Vagina (tissue), 2 donors: ENCODE measurements around the gene ADAMTS18. TPM values are rescaled to one million over a fixed set of nuclear protein-coding genes. Genes with fewer than 3 reads are reported as not detected.

Source experiments
- DNase-seq, 2 donors: peaks; one replicate each; pipeline ENCODE4 v3.0.0-alpha.2; 2017; ENCODE audit errors: extremely low spot score in 2 of 2
- H3K27ac ChIP-seq: fragments of 200-600 bp; sonication (generic); one replicate; pipeline ENCODE4 v1.5.1; 2019
- H3K27me3 ChIP-seq: fragments of 200-600 bp; sonication (generic); one replicate; pipeline ENCODE4 v1.5.1; 2019
- H3K36me3 ChIP-seq, 2 donors: fragments of 200-600 bp; sonication (generic); one replicate each; pipeline ENCODE4 v1.5.1; 2017 to 2019
- H3K4me1 ChIP-seq: fragments of 200-600 bp; sonication (generic); one replicate; pipeline ENCODE4 v1.5.1; 2019
- H3K4me3 ChIP-seq, 2 donors: fragments of 200-600 bp; sonication (generic); 1 replicate in 1 of 2; 2 replicates in 1 of 2; pipeline ENCODE4 v1.5.1; 2016 to 2019
- H3K9me3 ChIP-seq: fragments of 200-600 bp; sonication (generic); one replicate; pipeline ENCODE4 v1.5.1; 2019
- POLR2A ChIP-seq, 2 donors: fragments of 450-650 bp; IDR thresholded peaks; one replicate each; pipeline ENCODE4 v1.6.1; 2017; ENCODE audit warnings: antibody characterized with exemption in 2 of 2, mild to moderate bottlenecking in 2 of 2, moderate library complexity in 2 of 2
- POLR2AphosphoS5 ChIP-seq, 2 donors: sonication (generic); formaldehyde crosslinking; IDR thresholded peaks; one replicate each; pipeline ENCODE4 v1.9.0; 2017; ENCODE audit warnings: antibody characterized with exemption in 2 of 2, mild to moderate bottlenecking in 2 of 2, low read depth in 1 of 2; ENCODE audit not compliant: insufficient read depth in 1 of 2
- intact Hi-C: fragments of 100-400 bp; cut with DNase I; formaldehyde crosslinking; loops from one replicate; pipeline ENCODE4 v1.15.1; 2023
- total RNA-seq: library from RNA; depleted of rRNA; stranded (reverse); fragments of >200 nt; gene quantifications from one replicate; pipeline ENCODE4 v1.2.3, GENCODE V29; 2016
- TF ChIP-seq, protein P1 (sequence below), 3 experiments: fragments of 450-650 bp in 2 of 3; fragments of 200-600 bp in 1 of 3; sonication (generic) in 1 of 3; IDR thresholded peaks; one replicate each; pipeline ENCODE4 v1.5.1; 2017 to 2019; ENCODE audit warnings: antibody characterized with exemption in 3 of 3, mild to moderate bottlenecking in 2 of 3, moderate library complexity in 2 of 3

ADAMTS18 gene
- total RNA-seq, 1 donor from 2014 or later = 0.25 TPM

DNA sequence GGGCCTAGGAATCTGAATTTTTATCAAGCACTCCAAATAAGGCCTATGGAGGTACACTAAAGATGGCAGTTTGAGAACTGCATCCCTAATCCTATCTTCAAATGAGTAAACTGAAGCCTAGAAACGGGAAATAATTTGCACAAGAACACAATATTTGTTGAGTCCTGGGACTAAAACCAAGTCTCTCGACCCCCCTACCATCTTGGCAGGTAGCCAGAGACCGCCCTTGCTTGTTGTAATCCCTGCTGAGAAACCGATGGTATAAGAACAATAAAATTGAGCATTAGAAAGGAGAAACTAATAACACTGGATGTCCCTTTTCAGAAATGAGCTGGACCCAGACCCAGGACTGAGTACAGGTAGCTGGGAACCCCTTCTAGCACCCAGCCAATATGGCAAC lies 24.4 kb downstream of the ADAMTS18 start:
- H3K4me3 ChIP-seq = no peak overlapping the region
- no peak for DNase-seq
- TF ChIP-seq POLR2A (IDR thresholded peaks at IDR 0.05) = no peak
- TF ChIP-seq, protein P1, sequence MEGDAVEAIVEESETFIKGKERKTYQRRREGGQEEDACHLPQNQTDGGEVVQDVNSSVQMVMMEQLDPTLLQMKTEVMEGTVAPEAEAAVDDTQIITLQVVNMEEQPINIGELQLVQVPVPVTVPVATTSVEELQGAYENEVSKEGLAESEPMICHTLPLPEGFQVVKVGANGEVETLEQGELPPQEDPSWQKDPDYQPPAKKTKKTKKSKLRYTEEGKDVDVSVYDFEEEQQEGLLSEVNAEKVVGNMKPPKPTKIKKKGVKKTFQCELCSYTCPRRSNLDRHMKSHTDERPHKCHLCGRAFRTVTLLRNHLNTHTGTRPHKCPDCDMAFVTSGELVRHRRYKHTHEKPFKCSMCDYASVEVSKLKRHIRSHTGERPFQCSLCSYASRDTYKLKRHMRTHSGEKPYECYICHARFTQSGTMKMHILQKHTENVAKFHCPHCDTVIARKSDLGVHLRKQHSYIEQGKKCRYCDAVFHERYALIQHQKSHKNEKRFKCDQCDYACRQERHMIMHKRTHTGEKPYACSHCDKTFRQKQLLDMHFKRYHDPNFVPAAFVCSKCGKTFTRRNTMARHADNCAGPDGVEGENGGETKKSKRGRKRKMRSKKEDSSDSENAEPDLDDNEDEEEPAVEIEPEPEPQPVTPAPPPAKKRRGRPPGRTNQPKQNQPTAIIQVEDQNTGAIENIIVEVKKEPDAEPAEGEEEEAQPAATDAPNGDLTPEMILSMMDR (IDR thresholded peaks at IDR 0.05) = no peak
- no peak for TF ChIP-seq POLR2AphosphoS5 (IDR thresholded peaks at IDR 0.05; ENCODE audit: insufficient read depth in 1 of 2, low read depth in 1 of 2)
- peaks cover 15% of the 10 kb centered on the region for H3K4me1 ChIP-seq
- H3K27ac ChIP-seq = no peak overlapping the region
- no peaks in the 10 kb centered on the region for H3K27me3 ChIP-seq
- no peaks in the 10 kb centered on the region for H3K9me3 ChIP-seq
- intact Hi-C loops = no loop called here
- no peaks in the 10 kb centered on the region for H3K36me3 ChIP-seq

DNA sequence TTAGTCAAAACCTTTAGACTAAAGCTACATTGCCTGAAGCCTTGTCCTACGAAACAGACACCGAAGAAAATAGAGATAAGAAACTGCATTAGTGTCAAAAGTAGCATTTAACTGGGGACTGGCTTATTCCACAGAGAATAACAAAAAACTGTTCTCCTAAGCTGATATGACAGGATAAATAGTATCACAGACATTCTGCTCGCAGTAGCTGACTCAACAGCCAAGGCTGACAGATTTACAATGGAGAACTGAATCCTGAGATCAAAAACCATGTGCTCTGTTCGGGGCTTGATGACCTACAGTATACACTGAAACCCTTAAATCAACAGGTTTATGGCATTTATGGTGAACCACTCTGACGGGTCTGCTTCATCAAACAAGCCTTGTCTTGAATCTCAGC lies 25.5 kb downstream of the ADAMTS18 start:
- TF ChIP-seq POLR2A (IDR thresholded peaks at IDR 0.05) = no peak
- TF ChIP-seq, protein P1 (IDR thresholded peaks at IDR 0.05) = no peak
- no peak for TF ChIP-seq POLR2AphosphoS5 (IDR thresholded peaks at IDR 0.05; ENCODE audit: insufficient read depth in 1 of 2, low read depth in 1 of 2)
- H3K4me3 ChIP-seq = no peak overlapping the region
- no peaks in the 10 kb centered on the region for H3K27me3 ChIP-seq
- no peak overlapping the region for H3K27ac ChIP-seq
- no peaks in the 10 kb centered on the region for H3K36me3 ChIP-seq
- intact Hi-C loops = no loop called here
- H3K4me1 ChIP-seq = peaks cover 15% of the 10 kb centered on the region
- no peaks in the 10 kb centered on the region for H3K9me3 ChIP-seq
- DNase-seq = no peak

DNA sequence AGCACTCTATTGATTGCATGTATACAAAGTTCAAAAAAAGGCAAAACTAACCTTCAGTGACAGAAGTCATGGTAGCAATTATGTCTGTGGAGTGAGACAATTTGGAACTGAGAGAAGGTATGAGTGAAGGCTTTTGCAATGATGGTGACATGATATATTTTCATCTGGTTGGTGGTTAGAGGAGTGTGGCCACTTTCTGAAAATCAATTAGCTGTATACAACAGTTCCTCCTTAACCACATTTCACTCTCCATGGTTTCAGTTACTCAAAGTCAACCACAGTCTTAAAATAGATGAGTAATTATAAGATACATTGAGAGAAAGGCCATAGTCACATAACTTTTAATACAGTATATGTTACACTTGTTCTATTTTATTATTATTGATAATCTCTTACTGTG lies 26.2 kb downstream of the ADAMTS18 start:
- no peak for TF ChIP-seq POLR2AphosphoS5 (IDR thresholded peaks at IDR 0.05; ENCODE audit: insufficient read depth in 1 of 2, low read depth in 1 of 2)
- TF ChIP-seq, protein P1 (IDR thresholded peaks at IDR 0.05) = no peak
- no peaks in the 10 kb centered on the region for H3K27me3 ChIP-seq
- no peak overlapping the region for H3K27ac ChIP-seq
- H3K4me1 ChIP-seq = peaks cover 15% of the 10 kb centered on the region
- intact Hi-C loops = no loop called here
- no peaks in the 10 kb centered on the region for H3K36me3 ChIP-seq
- no peak overlapping the region for H3K4me3 ChIP-seq
- H3K9me3 ChIP-seq = no peaks in the 10 kb centered on the region
- no peak for DNase-seq

DNA sequence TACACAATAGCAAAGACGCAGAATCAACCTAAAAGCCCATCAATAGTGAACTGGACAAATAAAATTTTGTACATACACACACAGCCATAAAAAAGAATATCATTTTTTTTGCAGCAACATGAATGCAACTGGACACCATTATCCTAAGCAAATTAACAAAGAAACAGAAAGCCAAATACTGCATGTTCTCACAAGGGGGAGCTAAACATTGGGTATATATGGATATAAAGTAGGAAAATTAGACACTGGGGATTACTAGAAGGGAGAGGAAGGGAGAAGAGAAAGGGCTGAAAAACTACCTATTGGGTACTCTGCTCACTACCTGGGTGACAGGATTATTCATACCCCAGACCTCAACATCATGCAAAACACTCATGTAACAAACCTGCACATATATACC lies 28.2 kb downstream of the ADAMTS18 start:
- no peaks in the 10 kb centered on the region for H3K27me3 ChIP-seq
- H3K27ac ChIP-seq = no peak overlapping the region
- TF ChIP-seq, protein P1 (IDR thresholded peaks at IDR 0.05) = no peak
- TF ChIP-seq POLR2AphosphoS5 (IDR thresholded peaks at IDR 0.05; ENCODE audit: insufficient read depth in 1 of 2, low read depth in 1 of 2) (no peak), POLR2A (IDR thresholded peaks at IDR 0.05) (no peak)
- peaks cover 15% of the 10 kb centered on the region for H3K4me1 ChIP-seq
- H3K4me3 ChIP-seq = no peak overlapping the region
- no peaks in the 10 kb centered on the region for H3K36me3 ChIP-seq
- H3K9me3 ChIP-seq = no peaks in the 10 kb centered on the region
- intact Hi-C loops = no loop called here
- no peak for DNase-seq

DNA sequence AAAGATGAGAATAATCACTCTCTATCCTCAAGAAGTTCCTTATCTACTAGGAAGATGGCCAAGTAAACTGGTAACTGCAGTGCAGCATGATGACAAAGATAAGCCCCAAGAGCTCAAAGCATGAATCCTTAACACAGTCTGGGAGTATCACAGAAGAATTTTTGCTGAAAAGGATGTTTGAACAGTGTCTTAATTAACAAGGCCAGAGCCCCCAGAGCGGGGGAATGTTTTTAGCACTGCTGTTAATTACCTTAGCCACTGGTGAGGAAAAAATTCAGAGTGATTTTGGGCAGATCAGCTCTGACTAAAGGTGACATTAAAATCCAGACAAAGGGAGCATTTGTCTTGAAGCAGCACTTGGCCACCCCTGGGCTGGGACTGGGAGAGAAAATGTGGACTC lies 30.1 kb downstream of the ADAMTS18 start:
- H3K4me1 ChIP-seq = peaks cover 12% of the 10 kb centered on the region
- intact Hi-C loops = no loop called here
- H3K4me3 ChIP-seq = no peak overlapping the region
- DNase-seq = no peak
- no peaks in the 10 kb centered on the region for H3K9me3 ChIP-seq
- TF ChIP-seq, protein P1 (IDR thresholded peaks at IDR 0.05) = no peak
- no peak for TF ChIP-seq POLR2A (IDR thresholded peaks at IDR 0.05)
- no peaks in the 10 kb centered on the region for H3K27me3 ChIP-seq
- no peak overlapping the region for H3K27ac ChIP-seq
- no peaks in the 10 kb centered on the region for H3K36me3 ChIP-seq
